NCI-H748 (cell line): ENCODE measurements around the gene SSBP2.
"Not testable (repeated sequence)": the region's sequence is repeated elsewhere in the genome, so short reads cannot be mapped to it uniquely, and the experiment has no call there.

Experiments used
- DNase-seq: peaks from one replicate; lab custom pipeline; 2025; ENCODE audit not compliant: unreplicated experiment; lab: John Stamatoyannopoulos, UW

SSBP2 gene

DNA sequence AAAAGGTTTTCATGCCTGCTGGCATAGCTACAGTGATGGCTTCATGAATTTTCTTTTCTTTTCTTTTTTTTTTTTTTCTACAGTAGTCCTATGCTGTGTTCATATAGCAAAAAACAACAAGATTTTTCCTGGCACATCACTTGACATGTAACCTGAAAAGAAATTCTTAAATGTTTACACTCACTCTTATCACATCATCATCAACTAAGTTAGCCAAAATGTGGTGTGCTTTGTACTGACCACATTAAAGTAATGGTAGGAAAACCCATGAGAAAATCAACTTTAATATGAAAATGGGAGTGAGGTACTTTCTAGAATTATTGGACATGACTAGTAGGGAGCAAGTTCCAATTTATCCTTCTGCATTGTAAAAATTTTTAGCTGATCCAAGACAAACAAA is 146.7 kb downstream of the SSBP2 start:
- DNase-seq, result no peak

GRCh38 chr5:81601919-81602318 is 149.0 kb downstream of the SSBP2 start:
- DNase-seq, result no peak

DNA sequence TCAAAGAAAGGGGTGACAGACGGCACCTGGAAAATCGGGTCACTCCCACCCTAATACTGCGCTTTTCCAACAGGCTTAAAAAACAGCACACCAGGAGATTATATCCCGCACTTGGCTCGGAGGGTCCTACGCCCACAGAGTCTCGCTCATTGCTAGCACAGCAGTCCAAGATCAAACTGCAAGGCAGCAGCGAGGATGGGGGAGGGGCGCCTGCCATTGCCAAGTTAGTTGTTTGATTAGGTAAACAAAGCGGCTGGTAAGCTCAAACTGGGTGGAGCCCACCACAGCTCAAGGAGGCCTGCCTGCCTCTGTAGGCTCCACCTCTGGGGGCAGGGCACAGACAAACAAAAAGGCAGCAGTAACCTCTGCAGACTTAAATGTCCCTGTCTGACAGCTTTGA is 158.8 kb downstream of the SSBP2 start:
- DNase-seq, result not testable (repeated sequence)

- DNase-seq, result no peak
Measured at GRCh38 chr5:81590498-81591384, 160.2 kb downstream of the SSBP2 start.

DNA sequence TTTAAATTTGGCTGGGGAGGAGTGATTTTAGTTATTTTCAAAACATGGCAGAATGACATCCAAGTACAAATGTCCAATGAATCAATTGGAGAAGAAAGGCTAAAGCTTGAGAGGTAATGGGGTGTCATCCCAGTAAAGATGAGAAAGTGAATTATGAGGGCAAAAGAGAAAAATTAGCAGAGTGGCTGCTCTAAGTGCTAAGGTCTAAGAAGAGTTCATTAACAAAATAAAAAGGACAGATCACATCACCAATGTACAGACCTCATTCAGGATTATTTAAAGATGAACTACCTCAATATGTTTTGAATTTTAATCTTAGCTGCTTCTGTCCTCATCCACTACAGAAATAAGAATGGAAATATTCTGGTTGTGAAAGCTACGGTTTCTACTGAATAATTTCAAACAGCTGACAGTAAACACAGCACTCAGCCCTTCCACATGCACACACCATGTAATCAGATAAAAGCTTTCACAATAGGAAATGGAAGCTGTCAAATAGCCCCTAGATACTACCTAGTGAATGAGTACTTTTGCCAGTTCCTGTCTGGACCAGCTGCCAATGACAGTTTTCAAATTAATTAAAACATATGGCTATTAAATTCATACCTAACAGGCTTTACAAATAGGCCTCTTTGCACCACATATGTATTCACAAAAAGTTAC is 171.5 kb downstream of the SSBP2 start:
- peak; percentile 75 for DNase-seq

DNA sequence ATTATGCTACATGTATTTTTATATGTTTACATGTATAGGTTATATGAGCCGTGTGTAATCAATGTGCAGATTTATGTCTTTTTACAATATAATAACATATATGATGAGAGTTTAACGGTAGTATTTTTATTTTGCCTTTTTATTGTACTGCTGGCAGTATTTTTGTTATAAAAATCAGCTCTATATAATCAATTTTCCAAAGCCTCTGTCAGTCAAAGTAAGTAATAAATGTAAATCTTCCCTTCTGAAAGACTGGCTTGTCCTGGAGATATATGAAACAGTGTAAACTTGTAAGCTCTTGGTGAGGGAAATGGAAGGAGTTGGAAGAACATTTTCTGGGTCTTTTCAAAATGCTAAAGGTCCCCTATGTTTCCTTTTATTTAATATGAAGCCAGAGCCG is 173.8 kb downstream of the SSBP2 start:
- no peak for DNase-seq

DNA sequence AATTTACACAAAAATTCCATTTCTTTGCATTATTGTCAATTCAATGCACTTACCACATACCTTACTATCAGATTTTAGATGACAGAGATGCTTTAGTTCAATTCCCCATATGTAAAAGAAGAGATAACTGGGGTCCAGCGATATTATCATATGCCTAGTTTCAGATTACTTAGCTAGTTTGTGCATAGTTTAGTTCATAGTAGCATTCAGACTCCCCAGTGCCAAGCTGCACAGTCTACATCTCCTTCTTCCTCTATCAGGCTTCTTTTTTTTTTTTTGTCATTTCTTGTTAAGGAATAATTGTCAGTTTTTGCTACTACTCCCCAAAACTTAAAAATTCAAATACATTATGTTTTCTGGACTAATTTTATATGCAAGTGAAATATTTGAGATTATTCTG is 175.0 kb downstream of the SSBP2 start:
- DNase-seq, result no peak

GRCh38 chr5:81572201-81572600 is 178.7 kb downstream of the SSBP2 start:
- no peak for DNase-seq

DNA sequence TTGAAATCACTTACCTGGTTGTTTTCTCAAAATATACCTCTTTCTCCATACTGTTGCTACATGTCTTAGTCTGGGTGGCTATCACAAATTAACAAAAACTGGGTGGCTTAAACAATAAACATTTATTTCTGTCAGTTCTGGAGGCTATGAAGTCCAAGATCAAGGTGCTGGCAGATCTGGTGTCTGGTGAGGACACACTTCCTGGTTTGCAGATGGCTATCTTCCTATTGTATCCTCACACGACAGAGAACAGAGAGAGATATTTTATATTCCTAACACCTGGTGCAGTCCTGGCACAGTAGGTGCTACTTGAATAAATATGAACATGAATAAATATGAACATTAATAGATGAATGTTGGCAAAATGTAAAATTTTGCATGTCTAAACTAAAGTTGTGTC is 192.7 kb downstream of the SSBP2 start:
- no peak for DNase-seq

- DNase-seq, result no peak
Measured at GRCh38 chr5:81556809-81557208, 194.1 kb downstream of the SSBP2 start.

GRCh38 chr5:81555865-81556264 is 195.0 kb downstream of the SSBP2 start:
- no peak for DNase-seq

DNA sequence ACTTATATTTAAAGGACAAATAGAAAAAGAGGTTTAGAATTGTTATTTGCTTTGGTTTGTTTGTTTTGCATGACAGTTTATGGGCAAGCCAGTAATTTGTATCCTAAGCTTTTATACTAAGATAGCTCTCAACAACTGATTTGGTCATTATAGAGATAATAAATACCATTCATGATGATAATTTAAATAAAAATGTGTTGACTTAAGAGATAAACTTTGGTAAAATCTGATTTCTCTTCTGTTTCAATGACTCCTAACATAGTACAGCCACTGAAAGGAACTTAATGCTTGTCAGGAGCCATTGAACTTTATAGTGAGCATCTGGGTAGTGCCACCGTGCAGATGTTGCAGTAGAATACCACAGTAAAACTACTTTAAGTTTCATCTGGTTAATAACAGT is 196.2 kb downstream of the SSBP2 start:
- peak; percentile 64 for DNase-seq

GRCh38 chr5:81553567-81554212 is 197.2 kb downstream of the SSBP2 start:
- DNase-seq, result peak; percentile 12

- peak; percentile 77 for DNase-seq
Measured at GRCh38 chr5:81552852-81553566, 197.9 kb downstream of the SSBP2 start.

DNA sequence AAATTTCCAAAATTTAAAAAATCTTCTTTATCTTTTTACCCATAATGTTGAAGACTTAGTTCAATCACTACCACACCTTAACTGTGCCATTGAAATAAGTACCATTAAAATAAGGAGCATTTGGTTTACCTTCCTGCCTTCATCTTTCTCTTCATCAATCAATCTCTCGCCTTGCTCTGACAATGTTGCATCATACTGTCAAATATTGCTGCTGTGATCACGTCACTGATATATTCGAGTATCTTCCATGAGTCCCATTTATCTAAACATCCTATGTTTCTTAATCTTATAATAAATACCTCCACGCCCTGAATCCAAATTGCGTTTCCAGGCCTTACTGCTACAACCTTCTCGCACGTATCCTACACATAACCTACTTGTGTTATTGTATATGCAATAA is 201.8 kb downstream of the SSBP2 start:
- DNase-seq, result no peak

GRCh38 chr5:81547001-81547400 is 203.9 kb downstream of the SSBP2 start:
- no peak for DNase-seq

- no peak for DNase-seq
Measured at GRCh38 chr5:81545911-81546310, 205.0 kb downstream of the SSBP2 start.

DNA sequence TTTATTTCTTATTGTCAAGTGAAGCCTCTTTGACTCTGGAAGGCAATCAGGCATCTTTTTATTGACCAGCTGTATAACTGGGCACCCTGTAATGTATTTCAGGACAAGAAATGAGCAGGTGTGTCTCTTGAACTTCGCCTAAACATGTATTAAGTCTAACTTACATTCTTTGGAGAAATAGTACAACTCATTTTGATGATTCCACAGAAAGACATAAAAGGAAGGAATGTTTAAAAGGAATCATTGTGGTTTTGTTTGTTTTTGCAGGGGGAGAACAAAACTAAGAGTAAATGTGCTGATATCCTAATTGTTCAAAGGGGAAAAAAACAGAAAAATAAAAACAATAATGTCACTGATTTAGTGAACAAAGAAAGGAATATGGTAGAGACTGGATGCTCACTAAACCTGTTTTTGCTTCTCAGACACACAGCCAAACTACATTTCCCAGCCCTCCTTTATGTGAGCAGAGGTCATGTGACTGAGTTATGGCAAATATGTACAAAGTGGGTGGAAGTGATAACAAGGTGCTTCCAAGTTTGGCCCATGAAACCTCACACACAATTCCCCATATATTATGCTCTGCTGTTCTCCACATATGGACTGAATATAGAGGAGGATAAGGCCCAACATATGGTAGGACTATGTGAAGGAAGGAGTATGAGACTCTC is 206.4 kb downstream of the SSBP2 start:
- no peak for DNase-seq

DNA sequence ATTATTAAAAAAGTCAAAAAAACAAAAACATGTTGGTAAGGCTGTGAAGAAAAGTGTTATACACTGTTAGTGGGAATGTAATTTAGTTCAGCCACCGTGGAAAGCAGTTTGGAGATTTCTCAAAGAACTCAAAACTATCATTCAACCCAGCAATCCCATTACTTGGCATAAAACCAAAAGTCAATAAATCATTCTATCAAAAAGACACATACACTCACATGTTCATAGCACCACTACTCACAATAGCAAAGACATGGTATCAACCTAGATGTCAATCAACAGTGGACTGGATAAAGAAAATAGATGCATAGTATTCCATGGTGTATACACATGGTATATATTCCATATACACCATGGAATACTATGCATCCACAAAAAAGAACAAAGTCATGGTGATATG is 208.7 kb downstream of the SSBP2 start:
- DNase-seq, result no peak

DNA sequence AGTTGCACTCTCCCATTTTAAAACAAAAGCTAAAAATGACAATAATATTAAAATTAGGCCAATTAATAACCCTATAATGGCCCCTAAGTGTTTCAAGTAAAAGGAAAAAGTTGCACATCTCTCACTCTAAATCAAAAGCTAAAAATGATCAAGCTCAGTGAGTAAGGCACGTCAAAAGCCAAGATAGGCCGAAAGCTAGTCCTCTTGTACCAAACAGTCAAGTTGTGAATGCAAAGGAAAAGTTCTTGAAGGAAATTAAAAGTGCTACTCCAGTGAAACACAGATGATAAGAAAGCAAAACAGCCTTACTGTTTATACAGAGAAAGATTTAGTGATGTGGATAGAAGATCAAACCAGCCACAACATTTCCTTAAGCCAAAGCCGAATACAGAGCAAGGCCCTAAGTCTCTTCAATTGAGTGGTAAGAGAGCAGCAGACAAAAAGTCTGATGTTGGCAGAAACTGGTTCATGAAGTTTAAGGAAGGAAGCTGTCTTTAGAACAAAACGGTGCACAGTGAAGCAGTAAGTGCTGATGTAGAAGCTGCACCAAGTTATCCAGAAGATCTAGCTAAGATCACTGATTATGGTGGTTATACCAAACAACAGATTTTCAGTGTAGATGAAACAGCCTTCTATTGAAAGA is 212.9 kb downstream of the SSBP2 start:
- no peak for DNase-seq
